Mesenchymal stem cell (in vitro differentiated cells and primary cell): ENCODE results near the gene LYPLA2.
A peak's percentile ranks its signal among the peaks of the same experiment; 100 is the strongest.

Experiments used
- DNase-seq: peaks from one replicate; pipeline ENCODE4 v3.0.0-alpha.2; 2013
- H2AFZ ChIP-seq: one replicate; pipeline ENCODE4 v1.6.1; 2013; ENCODE audit warnings: low read depth, mild to moderate bottlenecking, control low read depth, inconsistent platforms, low read length, moderate library complexity
- H2AK5ac ChIP-seq: 2 replicates; pipeline ENCODE4 v1.6.1; 2013; ENCODE audit warnings: low read length, moderate library complexity, mild to moderate bottlenecking, inconsistent platforms; ENCODE audit not compliant: severe bottlenecking
- H2BK120ac ChIP-seq: one replicate; pipeline ENCODE4 v1.6.1; 2013; ENCODE audit warnings: low read depth, mild to moderate bottlenecking, inconsistent platforms, low read length, moderate library complexity
- H2BK12ac ChIP-seq, 2 experiments: one replicate each; pipeline ENCODE4 v1.6.1; 2013; ENCODE audit warnings: inconsistent platforms in 2 of 2, low read length in 2 of 2, mild to moderate bottlenecking in 2 of 2, moderate library complexity in 2 of 2, control low read depth in 1 of 2
- H2BK15ac ChIP-seq: one replicate; pipeline ENCODE4 v1.6.1; 2013; ENCODE audit warnings: mild to moderate bottlenecking, low read depth, inconsistent platforms; ENCODE audit not compliant: poor library complexity, severe bottlenecking
- H2BK5ac ChIP-seq: 2 replicates; pipeline ENCODE4 v1.6.1; 2013; ENCODE audit warnings: low read depth, mild to moderate bottlenecking, low read length, control low read depth, inconsistent platforms; ENCODE audit not compliant: poor library complexity, severe bottlenecking
- H3K14ac ChIP-seq, 2 experiments: one replicate each; pipeline ENCODE4 v1.6.1; 2013; ENCODE audit warnings: inconsistent platforms in 2 of 2, low read length in 2 of 2, control low read depth in 1 of 2, mild to moderate bottlenecking in 1 of 2, moderate library complexity in 1 of 2
- H3K18ac ChIP-seq, 2 experiments: one replicate each; pipeline ENCODE4 v1.6.1; 2013; ENCODE audit warnings: inconsistent platforms in 2 of 2, low read length in 2 of 2, control low read depth in 1 of 2, low read depth in 1 of 2, mild to moderate bottlenecking in 1 of 2
- H3K23ac ChIP-seq, 2 experiments: one replicate each; pipeline ENCODE4 v1.6.1; 2013; ENCODE audit warnings: inconsistent platforms in 2 of 2, low read length in 2 of 2, mild to moderate bottlenecking in 2 of 2, moderate library complexity in 2 of 2, control low read depth in 1 of 2
- H3K27ac ChIP-seq: 2 replicates; pipeline ENCODE4 v1.5.1; 2013; ENCODE audit warnings: mild to moderate bottlenecking, moderate library complexity, low read length, control low read depth, inconsistent platforms; ENCODE audit not compliant: poor library complexity, severe bottlenecking
- H3K27me3 ChIP-seq, 2 experiments: 2 replicates each; pipeline versions ENCODE4 v1.6.1 to v1.7.0; 2013; ENCODE audit warnings: low read length in 2 of 2, mild to moderate bottlenecking in 2 of 2, moderate library complexity in 2 of 2, control low read depth in 1 of 2, inconsistent platforms in 1 of 2; ENCODE audit not compliant: control insufficient read depth in 1 of 2, insufficient read depth in 1 of 2
- H3K36me3 ChIP-seq, 2 experiments: 2 replicates each; pipeline versions ENCODE4 v1.6.1 to v1.7.0; 2013; ENCODE audit warnings: low read length in 2 of 2, control low read depth in 1 of 2, inconsistent platforms in 1 of 2, low read depth in 1 of 2, mild to moderate bottlenecking in 1 of 2; ENCODE audit not compliant: insufficient read depth in 2 of 2, control insufficient read depth in 1 of 2
- H3K4ac ChIP-seq, 2 experiments: one replicate each; pipeline ENCODE4 v1.6.1; 2013; ENCODE audit warnings: inconsistent platforms in 2 of 2, low read length in 2 of 2, mild to moderate bottlenecking in 2 of 2, moderate library complexity in 2 of 2, control low read depth in 1 of 2, low read depth in 1 of 2
- H3K4me1 ChIP-seq: 2 replicates; pipeline ENCODE4 v1.6.1; 2013; ENCODE audit warnings: low read depth, low read length, control low read depth; ENCODE audit not compliant: control insufficient read depth, insufficient read depth
- H3K4me2 ChIP-seq: 2 replicates; pipeline ENCODE4 v1.6.1; 2013; ENCODE audit warnings: low read length, mild to moderate bottlenecking, inconsistent platforms; ENCODE audit not compliant: poor library complexity, severe bottlenecking
- H3K4me3 ChIP-seq, 2 experiments: 2 replicates each; pipeline versions ENCODE4 v1.5.1 to v1.7.0; 2013; ENCODE audit warnings: low read length in 2 of 2, mild to moderate bottlenecking in 2 of 2, control low read depth in 1 of 2, low read depth in 1 of 2; ENCODE audit not compliant: insufficient read depth in 1 of 2
- H3K79me1 ChIP-seq: replicated peaks from 2 replicates; pipeline ENCODE4 v1.6.1; 2013; ENCODE audit warnings: mild to moderate bottlenecking, control low read depth, low read length, inconsistent platforms; ENCODE audit not compliant: poor library complexity, severe bottlenecking
- H3K9ac ChIP-seq: 2 replicates; pipeline ENCODE4 v1.7.0; 2013; ENCODE audit warnings: mild to moderate bottlenecking, low read length, moderate library complexity
- H3K9me3 ChIP-seq: 2 replicates; pipeline ENCODE4 v1.7.0; 2013; ENCODE audit warnings: mild to moderate bottlenecking, low read length; ENCODE audit not compliant: control insufficient read depth
- H4K8ac ChIP-seq: one replicate; pipeline ENCODE4 v1.6.1; 2013; ENCODE audit warnings: inconsistent platforms, mild to moderate bottlenecking, low read length, moderate library complexity
- H4K91ac ChIP-seq: one replicate; pipeline ENCODE4 v1.6.1; 2013; ENCODE audit warnings: mild to moderate bottlenecking, low read length, inconsistent platforms
- WGBS: methylation state at CpG from one replicate; pipeline ENCODE4 v1.1.7; 2013; ENCODE audit warnings: mixed read lengths; 5-methylcytosine and 5-hydroxymethylcytosine counted together

LYPLA2 gene

GRCh38 chr1:23751815-23752200 lies 39.1 kb upstream of the LYPLA2 start:
- peak overlapping the region in 1 of 2 experiments; percentile 18 for H3K4ac ChIP-seq
- H2BK12ac ChIP-seq = no peak overlapping the region
- WGBS = 96% methylated on average over 4 of the region's 4 CpGs

GRCh38 chr1:23752909-23753308 lies 38.0 kb upstream of the LYPLA2 start:
- peaks cover 29% of the 10 kb centered on the region for H3K79me1 ChIP-seq
- H3K4me3 ChIP-seq = no peak overlapping the region
- no peak overlapping the region for H3K23ac ChIP-seq
- H3K36me3 ChIP-seq = peaks cover 62 to 84% of the 10 kb centered on the region in 2 experiments
- H3K4me1 ChIP-seq = peaks cover 14% of the 10 kb centered on the region
- H3K9ac ChIP-seq = no peak overlapping the region
- H2BK5ac ChIP-seq = no peak overlapping the region
- H3K4me2 ChIP-seq = no peak overlapping the region
- H3K27me3 ChIP-seq = no peaks in the 10 kb centered on the region
- H2AK5ac ChIP-seq = no peak overlapping the region
- no peak overlapping the region for H4K91ac ChIP-seq
- no peak overlapping the region for H2AFZ ChIP-seq
- no peak overlapping the region for H2BK120ac ChIP-seq
- no peaks in the 10 kb centered on the region for H3K9me3 ChIP-seq
- no peak overlapping the region for H2BK15ac ChIP-seq
- no peak overlapping the region for H2BK12ac ChIP-seq
- no peak overlapping the region for H3K14ac ChIP-seq
- DNase-seq = no peak
- no peak overlapping the region for H3K18ac ChIP-seq
- no peak overlapping the region for H3K4ac ChIP-seq
- no peak overlapping the region for H4K8ac ChIP-seq
- 100% methylated on average over 1 of the region's 1 CpG for WGBS
- no peak overlapping the region for H3K27ac ChIP-seq

More at GRCh38 chr1:23751815-23752200, 39.1 kb upstream of the LYPLA2 start:
- no peaks in the 10 kb centered on the region for H3K9me3 ChIP-seq
- no peak overlapping the region for H2BK15ac ChIP-seq
- H3K4me3 ChIP-seq = no peak overlapping the region
- H3K18ac ChIP-seq = no peak overlapping the region
- no peak overlapping the region for H2BK5ac ChIP-seq
- no peak overlapping the region for H2AK5ac ChIP-seq
- H4K8ac ChIP-seq = no peak overlapping the region
- H3K23ac ChIP-seq = no peak overlapping the region
- no peak overlapping the region for H3K9ac ChIP-seq
- H3K4me2 ChIP-seq = no peak overlapping the region
- DNase-seq = no peak
- H2AFZ ChIP-seq = no peak overlapping the region
- no peak overlapping the region for H4K91ac ChIP-seq
- H3K79me1 ChIP-seq = peaks cover 29% of the 10 kb centered on the region
- no peak overlapping the region for H2BK120ac ChIP-seq
- no peak overlapping the region for H3K14ac ChIP-seq
- H3K27ac ChIP-seq = no peak overlapping the region
- H3K36me3 ChIP-seq = peaks cover 52 to 80% of the 10 kb centered on the region in 2 experiments
- peaks cover 12% of the 10 kb centered on the region for H3K4me1 ChIP-seq
- H3K27me3 ChIP-seq = no peaks in the 10 kb centered on the region

- Histone ChIP-seq H2AK5ac (no peak overlapping the region), H3K27ac (peak overlapping the region; percentile 66), H3K14ac (no peak overlapping the region), H4K8ac (no peak overlapping the region), H3K36me3 (peaks cover 72 to 96% of the 10 kb centered on the region in 2 experiments), H3K4me2 (no peak overlapping the region), H3K4me3 (no peak overlapping the region), H2BK15ac (no peak overlapping the region), H2BK12ac (no peak overlapping the region), H4K91ac (no peak overlapping the region), H3K18ac (no peak overlapping the region), H3K23ac (no peak overlapping the region), H3K9me3 (no peaks in the 10 kb centered on the region), H2AFZ (no peak overlapping the region), H3K4me1 (peaks cover 13% of the 10 kb centered on the region), H2BK5ac (no peak overlapping the region), H2BK120ac (no peak overlapping the region), H3K9ac (no peak overlapping the region), H3K27me3 (no peaks in the 10 kb centered on the region), H3K79me1 (peaks cover 35% of the 10 kb centered on the region), H3K4ac (no peak overlapping the region)
- 92% methylated on average over 3 of the region's 3 CpGs for WGBS
- peak; percentile 69 for DNase-seq
Observed at GRCh38 chr1:23756676-23757075, 34.3 kb upstream of the LYPLA2 start.

- Histone ChIP-seq H4K91ac (no peak overlapping the region), H3K4me1 (peaks cover 13% of the 10 kb centered on the region), H3K36me3 (peaks cover 67 to 96% of the 10 kb centered on the region in 2 experiments), H2BK120ac (no peak overlapping the region), H4K8ac (no peak overlapping the region), H3K27ac (no peak overlapping the region), H2BK12ac (no peak overlapping the region), H3K9me3 (no peaks in the 10 kb centered on the region), H3K14ac (no peak overlapping the region), H2BK15ac (no peak overlapping the region), H3K4me3 (no peak overlapping the region), H3K27me3 (no peaks in the 10 kb centered on the region), H3K9ac (no peak overlapping the region), H3K4me2 (no peak overlapping the region), H2AK5ac (no peak overlapping the region), H3K4ac (no peak overlapping the region), H2AFZ (no peak overlapping the region), H3K23ac (no peak overlapping the region), H3K79me1 (peaks cover 34% of the 10 kb centered on the region), H2BK5ac (no peak overlapping the region), H3K18ac (no peak overlapping the region)
- WGBS = 100% methylated on average over 1 of the region's 1 CpG
- no peak for DNase-seq
Observed at GRCh38 chr1:23757812-23758211, 33.1 kb upstream of the LYPLA2 start.
